ENCODE data around the gene STAT6.

STAT6 gene

DNA sequence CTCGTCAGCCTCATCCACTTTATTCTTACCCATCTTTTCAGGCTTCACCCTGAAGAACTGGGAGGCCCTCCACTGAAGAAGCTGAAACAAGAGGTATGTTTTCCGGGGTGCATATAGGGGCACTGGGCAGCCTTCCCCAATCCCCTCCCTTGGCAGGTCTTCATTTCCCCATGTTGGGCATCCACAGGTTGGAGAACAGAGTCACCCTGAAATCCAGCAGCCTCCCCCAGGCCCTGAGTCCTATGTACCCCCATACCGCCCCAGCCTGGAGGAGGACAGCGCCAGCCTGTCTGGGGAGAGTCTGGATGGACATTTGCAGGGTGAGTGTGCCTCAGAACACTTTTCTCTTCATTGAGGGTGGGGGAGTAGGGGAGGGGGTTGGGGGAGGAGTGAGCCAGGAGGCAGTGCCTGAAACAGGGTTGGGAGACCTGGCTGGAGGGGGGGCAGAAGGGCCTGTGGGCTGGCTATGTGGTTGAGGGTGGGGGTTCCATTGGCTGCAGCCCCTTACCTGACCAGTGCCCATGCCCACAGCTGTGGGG lies 18.2 kb downstream of the STAT6 start:
- Histone ChIP-seq H3K9ac (ENCODE audit: low read length) (no peak overlapping the region), H3K4me3 (ENCODE audit: low read length) (no peak overlapping the region), H3K27me3 (ENCODE audit: control insufficient read depth, insufficient read depth, low read length) (no peaks in the 10 kb centered on the region), H3K9me3 (ENCODE audit: control insufficient read depth, low read length) (no peaks in the 10 kb centered on the region), H3K36me3 (ENCODE audit: control insufficient read depth, insufficient read depth, low read length) (peaks cover 10% of the 10 kb centered on the region), H3K4me1 (ENCODE audit: control insufficient read depth, insufficient read depth, low read length) (peaks cover 27% of the 10 kb centered on the region)

DNA sequence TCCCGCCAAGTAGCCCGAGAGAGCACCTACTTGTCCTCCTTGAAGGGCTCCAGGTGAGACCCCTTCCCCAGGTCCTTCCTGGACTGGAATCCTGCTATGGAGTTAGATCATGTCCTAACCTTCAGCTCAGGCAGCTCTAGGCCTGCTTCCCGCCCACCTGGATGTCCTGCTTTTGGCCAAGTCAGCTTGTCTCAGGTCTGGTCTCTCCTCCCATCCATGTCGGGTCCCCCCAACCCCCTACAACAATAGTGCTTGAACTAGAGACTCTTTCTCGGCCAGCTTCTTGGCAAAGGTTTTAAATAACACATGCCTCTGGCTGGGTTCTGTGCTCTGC lies 18.7 kb downstream of the STAT6 start:
- Histone ChIP-seq H3K27me3 (ENCODE audit: control insufficient read depth, insufficient read depth, low read length) (no peaks in the 10 kb centered on the region), H3K4me3 (ENCODE audit: low read length) (no peak overlapping the region), H3K36me3 (ENCODE audit: control insufficient read depth, insufficient read depth, low read length) (peaks cover 10% of the 10 kb centered on the region), H3K4me1 (ENCODE audit: control insufficient read depth, insufficient read depth, low read length) (peaks cover 31% of the 10 kb centered on the region), H3K9ac (ENCODE audit: low read length) (no peak overlapping the region), H3K9me3 (ENCODE audit: control insufficient read depth, low read length) (no peaks in the 10 kb centered on the region)

DNA sequence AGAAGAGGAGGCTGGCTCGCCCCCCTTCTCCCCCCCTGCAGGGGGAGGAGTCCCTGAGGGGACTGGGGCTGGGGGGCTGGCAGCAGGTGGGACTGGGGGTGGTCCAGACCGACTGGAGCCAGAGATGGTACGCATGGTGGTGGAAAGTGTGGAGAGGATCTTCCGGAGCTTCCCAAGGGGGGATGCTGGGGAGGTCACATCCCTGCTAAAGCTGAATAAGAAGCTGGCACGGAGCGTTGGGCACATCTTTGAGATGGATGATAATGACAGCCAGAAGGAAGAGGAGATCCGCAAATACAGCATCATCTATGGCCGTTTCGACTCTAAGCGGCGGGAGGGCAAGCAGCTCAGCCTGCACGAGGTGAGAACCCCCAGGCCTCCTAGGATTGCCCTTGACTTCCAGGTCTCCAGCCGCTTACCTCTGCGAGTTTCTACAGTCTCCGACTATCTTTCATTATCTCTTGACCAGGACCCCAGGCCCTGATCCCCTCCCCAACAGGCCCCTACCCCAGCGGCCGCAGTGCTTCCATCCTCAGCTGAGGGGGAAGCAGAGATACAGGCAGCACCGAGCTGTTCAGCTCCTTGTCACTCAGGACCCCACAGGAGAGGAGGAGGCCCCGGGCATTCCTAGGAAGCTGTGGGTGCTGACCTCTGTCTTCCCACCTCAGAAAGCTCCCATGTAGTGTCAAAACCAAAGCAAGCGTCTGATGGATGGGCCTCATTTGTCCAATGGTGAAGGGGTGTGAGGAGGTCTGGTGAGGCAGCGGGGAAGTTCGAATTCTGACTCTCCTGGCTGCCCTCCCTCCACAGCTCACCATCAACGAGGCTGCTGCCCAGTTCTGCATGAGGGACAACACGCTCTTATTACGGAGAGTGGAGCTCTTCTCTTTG lies 19.3 kb downstream of the STAT6 start:
- Histone ChIP-seq H3K4me1 (ENCODE audit: control insufficient read depth, insufficient read depth, low read length) (peaks cover 31% of the 10 kb centered on the region), H3K9ac (ENCODE audit: low read length) (no peak overlapping the region), H3K4me3 (ENCODE audit: low read length) (no peak overlapping the region)

DNA sequence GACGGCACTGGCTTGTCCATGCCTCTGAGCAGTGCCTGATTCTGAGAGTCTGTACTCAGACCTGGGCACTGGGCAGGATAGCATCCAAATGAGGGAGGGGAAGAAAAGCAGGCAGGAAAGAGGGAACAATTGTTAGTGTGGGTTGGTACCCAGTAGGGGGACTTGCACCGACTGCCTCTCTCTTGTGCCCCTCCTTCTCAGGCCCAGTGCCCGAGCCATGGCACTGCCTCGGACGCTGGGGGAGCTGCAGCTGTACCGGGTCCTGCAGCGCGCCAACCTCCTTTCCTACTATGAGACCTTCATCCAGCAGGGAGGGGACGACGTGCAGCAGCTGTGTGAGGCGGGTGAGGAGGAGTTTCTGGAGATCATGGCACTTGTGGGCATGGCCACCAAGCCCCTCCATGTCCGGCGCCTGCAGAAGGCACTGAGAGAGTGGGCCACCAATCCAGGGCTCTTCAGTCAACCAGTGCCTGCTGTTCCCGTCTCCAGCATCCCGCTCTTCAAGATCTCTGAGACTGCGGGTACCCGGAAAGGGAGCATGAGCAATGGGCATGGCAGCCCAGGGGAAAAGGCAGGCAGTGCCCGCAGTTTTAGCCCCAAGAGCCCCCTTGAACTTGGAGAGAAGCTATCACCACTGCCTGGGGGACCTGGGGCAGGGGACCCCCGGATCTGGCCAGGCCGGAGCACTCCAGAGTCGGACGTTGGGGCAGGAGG lies 20.1 kb downstream of the STAT6 start:
- Histone ChIP-seq H3K9me3 (ENCODE audit: control insufficient read depth, low read length) (no peaks in the 10 kb centered on the region), H3K36me3 (ENCODE audit: control insufficient read depth, insufficient read depth, low read length) (no peaks in the 10 kb centered on the region), H3K4me1 (ENCODE audit: control insufficient read depth, insufficient read depth, low read length) (peaks cover 31% of the 10 kb centered on the region), H3K9ac (ENCODE audit: low read length) (no peak overlapping the region), H3K4me3 (ENCODE audit: low read length) (no peak overlapping the region), H3K27me3 (ENCODE audit: control insufficient read depth, insufficient read depth, low read length) (no peaks in the 10 kb centered on the region)

More for the DNA sequence above, 19.3 kb downstream of the STAT6 start:
- Histone ChIP-seq H3K36me3 (ENCODE audit: control insufficient read depth, insufficient read depth, low read length) (peaks cover 8% of the 10 kb centered on the region), H3K27me3 (ENCODE audit: control insufficient read depth, insufficient read depth, low read length) (no peaks in the 10 kb centered on the region), H3K9me3 (ENCODE audit: control insufficient read depth, low read length) (no peaks in the 10 kb centered on the region)

DNA sequence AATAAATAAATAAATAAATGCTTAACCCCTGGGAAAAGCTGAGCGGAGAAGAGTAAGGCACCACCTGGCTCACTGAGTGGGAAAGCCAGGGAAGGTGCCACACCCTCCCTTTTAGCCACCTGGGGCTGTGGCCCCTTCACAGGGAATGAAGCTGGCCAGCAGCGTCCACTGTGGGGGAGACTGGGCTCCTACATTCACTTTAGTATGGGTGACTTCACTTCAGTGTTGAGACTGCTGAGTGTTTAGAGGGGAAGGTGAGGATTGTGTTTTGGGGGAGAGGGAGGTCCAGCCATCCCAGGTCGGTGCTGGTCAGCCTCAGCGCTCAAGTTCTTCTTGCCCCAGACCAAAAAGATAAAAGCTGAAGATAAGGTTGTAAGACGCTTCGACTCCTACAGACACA lies 20.7 kb downstream of the STAT6 start:
- peak overlapping the region; percentile 3 for H3K9ac ChIP-seq (ENCODE audit: low read length)
- H3K36me3 ChIP-seq (ENCODE audit: control insufficient read depth, insufficient read depth, low read length): no peaks in the 10 kb centered on the region
- H3K9me3 ChIP-seq (ENCODE audit: control insufficient read depth, low read length): no peaks in the 10 kb centered on the region
- no peaks in the 10 kb centered on the region for H3K27me3 ChIP-seq (ENCODE audit: control insufficient read depth, insufficient read depth, low read length)
- H3K4me3 ChIP-seq (ENCODE audit: low read length): no peak overlapping the region
- H3K4me1 ChIP-seq (ENCODE audit: control insufficient read depth, insufficient read depth, low read length): peaks cover 31% of the 10 kb centered on the region

DNA sequence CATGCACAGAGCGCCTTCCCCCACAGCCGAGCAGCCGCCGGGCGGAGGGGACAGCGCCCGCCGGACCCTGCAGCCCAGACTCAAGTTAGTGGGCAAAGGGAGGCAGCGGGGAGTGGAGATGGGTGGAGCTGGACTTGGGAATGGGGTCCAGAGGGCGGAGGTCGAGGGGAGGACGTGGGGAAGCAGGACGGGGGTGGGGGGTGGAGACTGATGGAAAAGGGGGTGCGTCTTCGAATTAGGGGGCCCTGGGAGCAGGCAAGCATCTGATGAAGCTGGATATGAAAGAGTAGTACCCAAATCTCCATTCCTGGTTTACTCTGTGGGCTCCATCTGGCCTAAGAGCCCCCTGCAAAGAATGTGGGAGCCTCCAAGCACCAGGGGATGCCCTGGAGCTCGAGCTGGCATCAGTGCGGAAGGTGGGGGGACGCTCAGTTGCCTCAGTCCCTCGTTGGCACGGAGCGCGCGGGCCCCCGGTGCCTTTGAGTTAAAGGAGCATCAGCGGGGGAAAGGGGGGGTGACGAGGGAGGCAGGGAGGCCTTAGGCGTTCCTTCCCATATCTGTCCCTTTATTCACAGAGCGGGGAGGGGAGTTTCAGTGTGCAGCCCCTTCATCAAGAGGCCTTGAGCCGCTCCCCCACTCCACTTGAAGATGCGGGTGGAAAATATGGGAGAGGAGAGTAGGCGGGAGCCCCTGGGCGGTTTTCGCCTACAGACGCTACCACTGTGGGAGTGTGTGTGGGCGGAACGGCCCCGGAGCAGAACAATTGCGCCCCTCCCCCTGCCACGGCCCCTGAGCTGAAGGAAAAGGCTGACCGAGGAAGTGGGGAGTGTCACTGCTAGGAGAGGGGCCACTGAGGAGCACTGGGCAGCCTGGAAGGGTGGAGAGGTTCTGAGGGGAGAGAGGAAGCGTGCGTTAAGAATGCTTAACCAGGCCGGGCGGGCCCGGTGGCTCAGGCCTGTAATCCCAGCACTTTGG lies 21.6 kb downstream of the STAT6 start:
- peak overlapping the region; percentile 22 for H3K4me3 ChIP-seq (ENCODE audit: low read length)
- H3K27me3 ChIP-seq (ENCODE audit: control insufficient read depth, insufficient read depth, low read length): no peaks in the 10 kb centered on the region
- no peaks in the 10 kb centered on the region for H3K9me3 ChIP-seq (ENCODE audit: control insufficient read depth, low read length)
- H3K4me1 ChIP-seq (ENCODE audit: control insufficient read depth, insufficient read depth, low read length): peaks cover 31% of the 10 kb centered on the region
- H3K36me3 ChIP-seq (ENCODE audit: control insufficient read depth, insufficient read depth, low read length): no peaks in the 10 kb centered on the region
- peak overlapping the region; percentile 54 for H3K9ac ChIP-seq (ENCODE audit: low read length)

DNA sequence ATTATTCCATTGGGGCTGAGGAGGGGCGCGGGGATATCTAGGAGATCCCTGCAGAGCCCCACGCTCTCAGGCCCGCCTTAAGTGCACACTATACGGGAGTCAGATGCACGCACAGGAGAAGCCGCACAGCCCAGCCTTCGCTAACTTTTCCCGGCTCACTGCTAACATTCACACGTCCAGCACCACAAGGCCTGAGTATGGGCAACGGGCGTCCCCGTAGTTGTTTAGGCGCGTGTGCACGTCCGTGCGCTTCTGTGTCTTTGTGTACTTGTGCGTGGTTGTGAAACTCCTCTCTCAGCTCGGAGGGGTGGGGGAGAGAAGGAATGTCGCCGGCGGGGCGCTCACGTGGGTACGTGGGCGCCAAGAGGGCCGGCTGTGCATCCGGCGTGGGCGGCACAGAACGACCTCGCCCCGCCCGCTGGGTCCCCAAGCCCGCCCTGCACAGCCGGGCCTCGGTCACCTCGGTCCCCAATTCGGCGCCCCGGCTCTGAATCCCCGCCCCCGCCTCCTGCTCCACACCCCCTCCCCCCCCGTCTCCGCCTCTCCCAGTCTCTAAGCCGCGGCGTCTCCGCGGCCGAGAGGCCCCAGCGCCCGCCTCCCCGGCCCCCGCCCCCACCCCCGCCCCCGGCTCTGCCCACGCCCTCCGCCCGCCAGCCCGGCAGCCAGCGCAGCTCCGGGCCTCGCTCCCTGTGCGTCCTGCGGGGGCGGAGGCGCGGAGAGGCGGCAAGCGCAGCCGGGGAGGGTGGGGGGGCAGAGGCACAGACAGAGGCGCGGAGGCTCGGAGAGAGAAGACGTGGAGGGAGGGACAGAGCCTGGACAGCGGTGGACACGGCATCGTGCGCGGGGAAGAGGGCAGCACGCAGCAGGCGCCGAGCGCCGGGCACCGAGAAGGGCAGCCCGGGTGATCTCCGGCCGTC lies 22.6 kb downstream of the STAT6 start, which contains the start of gene NAB2:
Gene NAB2 (plus strand): TSS at position 761 of the 917 bp plus-strand sequence. CDS start 158 bp downstream, outside the sequence.
- no peaks in the 10 kb centered on the region for H3K27me3 ChIP-seq (ENCODE audit: control insufficient read depth, insufficient read depth, low read length)
- H3K4me1 ChIP-seq (ENCODE audit: control insufficient read depth, insufficient read depth, low read length): peaks cover 31% of the 10 kb centered on the region
- H3K36me3 ChIP-seq (ENCODE audit: control insufficient read depth, insufficient read depth, low read length): no peaks in the 10 kb centered on the region
- peak within 1 kb of the TSS; percentile 76 for H3K9ac ChIP-seq (ENCODE audit: low read length)
- H3K9me3 ChIP-seq (ENCODE audit: control insufficient read depth, low read length): no peaks in the 10 kb centered on the region
- H3K4me3 ChIP-seq (ENCODE audit: low read length): peak within 1 kb of the TSS; percentile 43

DNA sequence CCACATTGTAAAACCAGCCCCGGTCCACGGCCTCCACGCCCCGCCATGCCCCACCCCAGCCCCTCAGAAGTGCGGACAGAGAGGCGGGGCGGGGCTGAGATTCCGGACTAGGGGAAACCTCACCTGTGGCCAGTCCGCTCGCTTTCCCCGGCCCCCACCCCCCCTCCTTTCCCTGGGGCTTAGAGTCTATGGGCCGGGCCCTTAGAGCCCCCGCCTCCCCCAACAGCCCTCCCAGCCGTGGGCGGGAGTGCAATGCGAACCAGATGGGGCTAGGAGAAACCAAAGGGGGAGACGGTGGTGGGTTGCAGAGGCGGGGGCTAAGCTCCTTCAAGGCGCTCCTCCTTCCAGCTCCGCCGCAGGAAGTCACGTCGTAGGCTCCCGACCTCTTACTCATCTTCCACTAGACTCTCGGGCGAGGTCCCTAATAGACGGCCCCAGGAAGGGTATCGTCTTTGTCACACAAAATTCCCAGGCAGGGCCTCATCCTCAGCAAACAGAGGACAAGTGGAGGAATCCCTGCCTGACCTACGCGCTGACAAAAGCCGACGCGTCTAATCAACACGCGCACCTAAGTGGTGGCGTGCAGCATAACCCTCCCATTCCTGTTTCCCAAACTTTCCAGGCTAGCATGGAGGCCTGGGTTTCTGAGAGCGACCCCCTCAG lies 23.3 kb downstream of the STAT6 start:
- peak overlapping the region; percentile 43 for H3K4me3 ChIP-seq (ENCODE audit: low read length)
- peak overlapping the region; percentile 76 for H3K9ac ChIP-seq (ENCODE audit: low read length)
- H3K27me3 ChIP-seq (ENCODE audit: control insufficient read depth, insufficient read depth, low read length): no peaks in the 10 kb centered on the region
- no peaks in the 10 kb centered on the region for H3K9me3 ChIP-seq (ENCODE audit: control insufficient read depth, low read length)
- H3K36me3 ChIP-seq (ENCODE audit: control insufficient read depth, insufficient read depth, low read length): no peaks in the 10 kb centered on the region
- H3K4me1 ChIP-seq (ENCODE audit: control insufficient read depth, insufficient read depth, low read length): peaks cover 31% of the 10 kb centered on the region

DNA sequence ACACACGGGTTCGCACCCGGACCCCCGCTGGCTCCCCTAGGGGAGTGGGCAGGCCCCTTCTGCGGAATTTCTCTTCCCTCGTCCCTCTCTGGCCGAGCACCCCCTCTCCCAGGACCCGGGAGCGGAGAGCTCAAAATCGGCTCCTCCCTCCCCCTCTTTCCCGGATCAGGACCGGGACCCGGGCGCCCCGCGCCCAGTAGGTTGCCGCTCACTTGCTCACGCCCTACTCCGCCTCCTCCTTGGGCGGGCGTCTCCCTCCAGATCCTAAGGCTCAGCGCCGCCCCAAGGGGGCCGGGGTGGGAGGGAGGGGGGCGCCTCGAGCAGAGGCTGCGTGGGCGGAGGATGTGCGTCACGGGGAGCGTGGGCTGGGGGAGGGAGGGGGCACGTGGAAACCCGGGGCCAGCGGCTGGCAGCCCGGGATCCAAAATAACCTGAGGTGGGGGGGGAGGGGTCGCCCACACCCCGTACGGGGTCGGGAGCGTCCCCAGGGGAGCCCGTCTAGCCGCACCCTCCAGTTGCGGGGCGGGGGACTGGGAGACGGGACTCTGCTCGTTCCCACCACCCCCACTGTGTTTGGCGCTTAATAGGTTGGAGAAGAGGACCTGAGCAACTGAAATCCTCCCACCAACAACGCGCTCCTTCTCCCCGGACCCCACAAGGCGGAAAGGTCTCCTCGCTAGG lies 24.0 kb downstream of the STAT6 start:
- Histone ChIP-seq H3K27me3 (ENCODE audit: control insufficient read depth, insufficient read depth, low read length) (no peaks in the 10 kb centered on the region), H3K9ac (ENCODE audit: low read length) (peak overlapping the region; percentile 79), H3K36me3 (ENCODE audit: control insufficient read depth, insufficient read depth, low read length) (no peaks in the 10 kb centered on the region), H3K9me3 (ENCODE audit: control insufficient read depth, low read length) (no peaks in the 10 kb centered on the region), H3K4me3 (ENCODE audit: low read length) (peak overlapping the region; percentile 60), H3K4me1 (ENCODE audit: control insufficient read depth, insufficient read depth, low read length) (peaks cover 27% of the 10 kb centered on the region)

DNA sequence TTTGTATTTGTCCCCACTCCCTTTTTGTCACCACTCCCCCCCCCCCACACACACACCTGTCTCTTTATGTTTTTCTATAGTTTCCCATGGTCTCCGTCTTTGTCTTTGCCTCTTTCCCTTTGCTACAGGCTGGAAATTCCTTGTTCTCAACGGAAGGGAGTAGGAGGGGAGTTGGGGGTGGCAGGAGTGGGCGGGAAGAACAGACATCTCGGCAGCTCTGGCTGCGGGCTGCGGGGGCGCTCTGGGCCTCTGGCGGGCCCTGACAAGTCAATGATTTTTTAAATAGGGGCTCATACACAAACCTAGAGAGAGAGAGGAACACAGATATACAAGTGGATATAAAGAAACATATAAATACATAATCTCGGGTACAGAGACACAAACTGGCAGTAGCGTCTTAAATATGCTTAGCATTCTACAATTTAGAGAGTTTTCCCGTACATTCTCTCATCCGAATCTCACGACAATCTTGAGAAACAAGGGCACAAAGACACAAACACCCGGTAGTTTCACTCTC lies 24.6 kb downstream of the STAT6 start:
- Histone ChIP-seq H3K9ac (ENCODE audit: low read length) (peak overlapping the region; percentile 79), H3K36me3 (ENCODE audit: control insufficient read depth, insufficient read depth, low read length) (no peaks in the 10 kb centered on the region), H3K4me3 (ENCODE audit: low read length) (peak overlapping the region; percentile 60), H3K4me1 (ENCODE audit: control insufficient read depth, insufficient read depth, low read length) (peaks cover 24% of the 10 kb centered on the region), H3K9me3 (ENCODE audit: control insufficient read depth, low read length) (no peaks in the 10 kb centered on the region), H3K27me3 (ENCODE audit: control insufficient read depth, insufficient read depth, low read length) (no peaks in the 10 kb centered on the region)
